ENCODE results near the gene GRAP.
"Not testable (repeated sequence)": the region's sequence is repeated elsewhere in the genome, so short reads cannot be mapped to it uniquely, and the experiment has no call there.

GRAP gene

GRCh38 chr17:19046782-19047375 is at the start of gene GRAP:
Gene GRAP, minus strand, starts transcription at chr17:19046957. Its CDS starts 31 bp downstream, at chr17:19046926.
- H3K27me3 ChIP-seq (ENCODE audit: insufficient read depth, low read length); H4K20me1 ChIP-seq (ENCODE audit: insufficient read depth, low read length); H3K9me2 ChIP-seq (ENCODE audit: low read depth, low read length); H3K79me2 ChIP-seq (ENCODE audit: insufficient read depth, low read length); H3K27ac ChIP-seq (ENCODE audit: low read depth, low read length, poor library complexity, severe bottlenecking); H2AFZ ChIP-seq (ENCODE audit: low read length); H3K9me3 ChIP-seq (ENCODE audit: low read length); H3K36me3 ChIP-seq (ENCODE audit: insufficient read depth, low read length); H3K4me2 ChIP-seq (ENCODE audit: low read length); H3K4me1 ChIP-seq (ENCODE audit: insufficient read depth, low read length, severe bottlenecking); H3F3A ChIP-seq (ENCODE audit: insufficient read depth, low read length): not testable (repeated sequence)
- Histone ChIP-seq H3K9ac (ENCODE audit: low read length) (peak within 1 kb of the TSS; percentile 57; the same call in 1 of the 2 replicates), H3K4me3 (ENCODE audit: low read depth, low read length, poor library complexity, severe bottlenecking) (peak within 1 kb of the TSS; percentile 51)

GRCh38 chr17:19093684-19094438 is 47.1 kb upstream of the GRAP start:
- H3K36me3 ChIP-seq (ENCODE audit: insufficient read depth, low read length); H4K20me1 ChIP-seq (ENCODE audit: insufficient read depth, low read length); H3K4me2 ChIP-seq (ENCODE audit: low read length); H2AFZ ChIP-seq (ENCODE audit: low read length); H3K9ac ChIP-seq (ENCODE audit: low read length); H3K4me3 ChIP-seq (ENCODE audit: low read depth, low read length, poor library complexity, severe bottlenecking); H3K27ac ChIP-seq (ENCODE audit: low read depth, low read length, poor library complexity, severe bottlenecking); H3K27me3 ChIP-seq (ENCODE audit: insufficient read depth, low read length); H3K9me3 ChIP-seq (ENCODE audit: low read length); H3K4me1 ChIP-seq (ENCODE audit: insufficient read depth, low read length, severe bottlenecking); H3K79me2 ChIP-seq (ENCODE audit: insufficient read depth, low read length); H3K9me2 ChIP-seq (ENCODE audit: low read depth, low read length); H3F3A ChIP-seq (ENCODE audit: insufficient read depth, low read length): not testable (repeated sequence)

DNA sequence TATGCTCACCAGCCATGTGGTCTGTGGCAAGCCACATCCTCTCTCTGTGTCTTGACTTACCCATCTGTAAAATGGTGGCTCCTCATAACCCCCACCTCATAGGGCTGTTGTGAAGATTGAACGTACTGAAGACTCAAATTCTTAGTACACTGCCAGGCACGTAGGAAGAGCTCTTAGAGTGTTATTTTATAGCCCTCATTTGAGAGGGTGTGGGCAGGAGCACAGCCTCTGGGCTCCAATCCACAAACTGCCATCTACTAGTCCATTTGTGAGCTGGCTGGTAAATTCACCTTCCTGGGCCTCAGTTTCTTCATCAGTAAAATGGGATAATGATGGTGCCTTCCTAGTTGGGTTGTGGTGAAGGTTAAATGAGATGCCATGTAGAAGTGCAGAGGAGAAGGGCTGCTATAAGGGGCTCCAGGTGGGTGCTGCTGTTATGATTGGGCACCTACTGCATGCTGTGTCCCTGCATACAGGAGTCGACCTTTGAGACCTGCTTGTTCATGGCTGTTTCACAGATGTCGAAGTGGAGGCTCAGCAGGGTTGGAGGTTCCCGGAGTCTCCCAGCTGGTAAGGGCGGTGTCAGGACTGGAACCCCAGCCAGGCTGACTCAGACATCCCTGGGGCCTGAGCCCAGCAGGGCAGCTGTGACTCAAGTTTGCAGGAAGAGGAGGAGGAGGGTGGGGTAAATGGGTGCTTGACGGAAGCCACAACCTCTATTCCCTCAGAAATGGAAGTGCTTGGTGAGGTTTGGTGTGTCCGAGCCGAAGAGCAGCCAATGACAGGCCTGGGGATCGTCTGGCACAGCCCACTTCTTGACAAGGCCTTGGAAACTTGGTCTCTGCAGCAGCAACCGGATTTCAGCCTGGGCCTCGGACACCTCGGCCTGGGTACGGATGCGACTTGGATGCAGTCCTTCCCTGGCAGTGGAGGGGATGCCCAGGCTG is 46.3 kb upstream of the GRAP start:
- not testable (repeated sequence) for H3K36me3 ChIP-seq (ENCODE audit: insufficient read depth, low read length); H3K9me3 ChIP-seq (ENCODE audit: low read length); H2AFZ ChIP-seq (ENCODE audit: low read length); H3K4me2 ChIP-seq (ENCODE audit: low read length); H3K79me2 ChIP-seq (ENCODE audit: insufficient read depth, low read length); H4K20me1 ChIP-seq (ENCODE audit: insufficient read depth, low read length); H3K9ac ChIP-seq (ENCODE audit: low read length); H3F3A ChIP-seq (ENCODE audit: insufficient read depth, low read length); H3K9me2 ChIP-seq (ENCODE audit: low read depth, low read length); H3K27ac ChIP-seq (ENCODE audit: low read depth, low read length, poor library complexity, severe bottlenecking); H3K4me1 ChIP-seq (ENCODE audit: insufficient read depth, low read length, severe bottlenecking); H3K27me3 ChIP-seq (ENCODE audit: insufficient read depth, low read length); H3K4me3 ChIP-seq (ENCODE audit: low read depth, low read length, poor library complexity, severe bottlenecking)

DNA sequence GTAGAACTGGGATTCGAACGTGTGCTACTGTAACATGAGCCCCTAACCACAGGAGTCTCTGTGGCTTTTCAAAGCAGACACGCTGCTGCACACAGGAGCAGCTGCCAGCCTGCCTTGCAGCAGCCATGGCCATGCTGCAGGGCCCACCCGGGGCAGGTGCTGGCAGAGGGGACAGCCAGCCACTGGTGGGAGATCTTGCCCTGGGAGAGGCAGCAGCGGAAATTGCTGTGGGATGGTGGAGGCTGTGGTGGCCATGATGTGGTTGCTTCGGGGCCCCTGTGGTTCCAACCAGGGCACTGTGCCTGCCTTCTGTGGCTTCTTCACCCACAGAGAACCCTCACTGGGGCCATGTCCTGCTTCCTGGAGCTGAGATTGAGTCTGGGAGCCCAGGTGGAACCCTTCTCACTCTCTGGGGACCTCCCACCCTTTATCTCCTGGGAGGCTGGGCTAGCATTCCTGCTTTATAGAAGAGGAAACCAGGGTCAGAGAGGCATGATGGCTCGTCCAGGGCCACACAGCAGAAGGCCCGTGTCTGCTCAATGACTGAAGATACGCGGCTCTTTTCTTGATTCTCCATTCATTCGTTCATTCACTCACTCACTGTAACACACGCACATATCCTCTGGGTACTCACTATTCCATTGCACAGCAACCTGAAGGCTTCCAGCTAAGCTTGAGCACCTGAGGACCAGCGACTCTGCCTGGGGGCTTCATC is 43.5 kb upstream of the GRAP start:
- H4K20me1 ChIP-seq (ENCODE audit: insufficient read depth, low read length) = not testable (repeated sequence)

DNA sequence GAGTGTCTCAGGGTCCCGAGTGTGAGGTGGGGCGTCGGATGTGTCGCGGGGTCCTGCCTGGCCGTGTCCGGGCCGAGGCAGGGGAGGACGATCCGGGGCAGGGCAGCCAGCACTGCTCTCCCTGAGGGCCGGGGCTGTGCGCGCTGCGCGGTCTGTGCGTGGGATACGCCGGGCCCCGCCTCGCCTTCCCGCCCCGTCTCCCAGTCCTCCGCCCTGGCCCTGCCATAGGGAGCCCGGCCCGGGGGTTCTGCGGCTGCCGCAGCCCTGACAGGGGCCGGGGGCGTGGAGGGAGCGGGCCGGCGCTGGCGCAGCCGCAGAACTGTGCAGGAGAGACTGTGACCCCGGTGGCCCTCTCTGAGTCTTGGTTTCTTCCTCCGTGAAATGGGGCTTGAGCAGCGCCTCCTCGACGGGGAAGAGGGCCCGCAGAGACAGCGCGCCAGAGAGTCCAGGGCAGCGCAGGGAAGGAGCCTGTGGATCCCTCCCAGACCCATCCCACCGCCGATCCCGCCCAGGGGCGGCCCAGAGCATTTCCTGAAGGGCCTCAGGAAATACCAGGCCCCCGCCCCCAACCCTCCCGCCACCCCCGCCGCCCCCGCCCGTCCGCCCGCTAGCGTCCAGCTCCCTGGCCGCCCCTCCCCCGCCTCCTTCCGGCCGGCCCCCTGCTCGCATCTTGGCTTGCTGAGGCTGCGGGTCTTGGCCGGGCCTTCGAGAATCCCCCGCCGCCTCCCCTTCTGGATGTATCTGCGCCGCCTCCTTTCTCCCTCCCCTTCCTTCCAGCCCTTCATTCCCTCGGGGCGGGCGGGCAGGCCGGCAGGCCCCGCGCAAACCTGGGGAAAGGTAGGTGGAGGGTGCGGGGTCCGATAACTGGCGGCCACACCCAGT is 42.3 kb upstream of the GRAP start:
- H3K4me2 ChIP-seq (ENCODE audit: low read length); H3K9me3 ChIP-seq (ENCODE audit: low read length); H2AFZ ChIP-seq (ENCODE audit: low read length); H3K4me3 ChIP-seq (ENCODE audit: low read depth, low read length, poor library complexity, severe bottlenecking); H3K27ac ChIP-seq (ENCODE audit: low read depth, low read length, poor library complexity, severe bottlenecking); H4K20me1 ChIP-seq (ENCODE audit: insufficient read depth, low read length); H3K36me3 ChIP-seq (ENCODE audit: insufficient read depth, low read length); H3K9me2 ChIP-seq (ENCODE audit: low read depth, low read length); H3K27me3 ChIP-seq (ENCODE audit: insufficient read depth, low read length); H3K4me1 ChIP-seq (ENCODE audit: insufficient read depth, low read length, severe bottlenecking); H3K9ac ChIP-seq (ENCODE audit: low read length); H3K79me2 ChIP-seq (ENCODE audit: insufficient read depth, low read length); H3F3A ChIP-seq (ENCODE audit: insufficient read depth, low read length): not testable (repeated sequence)

More for the DNA sequence above, 43.5 kb upstream of the GRAP start:
- H3K79me2 ChIP-seq (ENCODE audit: insufficient read depth, low read length); H3K27ac ChIP-seq (ENCODE audit: low read depth, low read length, poor library complexity, severe bottlenecking); H3F3A ChIP-seq (ENCODE audit: insufficient read depth, low read length); H3K4me3 ChIP-seq (ENCODE audit: low read depth, low read length, poor library complexity, severe bottlenecking); H3K9ac ChIP-seq (ENCODE audit: low read length); H3K36me3 ChIP-seq (ENCODE audit: insufficient read depth, low read length); H2AFZ ChIP-seq (ENCODE audit: low read length); H3K9me2 ChIP-seq (ENCODE audit: low read depth, low read length); H3K9me3 ChIP-seq (ENCODE audit: low read length); H3K4me2 ChIP-seq (ENCODE audit: low read length); H3K4me1 ChIP-seq (ENCODE audit: insufficient read depth, low read length, severe bottlenecking); H3K27me3 ChIP-seq (ENCODE audit: insufficient read depth, low read length): not testable (repeated sequence)

DNA sequence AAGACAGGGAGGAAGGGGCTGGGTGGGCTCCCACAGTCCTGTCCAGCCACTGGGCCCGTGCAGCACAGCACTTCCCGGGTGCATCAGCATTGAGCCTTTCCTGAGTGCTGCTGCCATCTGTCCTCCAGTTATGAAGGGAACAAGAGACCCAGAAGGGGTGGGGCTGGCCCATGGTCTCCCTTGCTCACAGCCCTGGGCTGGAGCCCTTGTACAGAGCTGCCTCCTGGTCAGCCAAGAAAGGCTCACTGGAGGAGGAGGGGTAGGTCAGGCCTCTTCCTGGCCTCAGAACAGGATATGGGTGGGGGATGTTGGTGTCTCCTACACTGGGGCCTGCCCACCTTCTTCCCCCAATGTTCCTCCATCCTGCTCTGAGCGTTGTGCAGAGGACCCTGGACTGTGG is 30.6 kb upstream of the GRAP start:
- H3K36me3 ChIP-seq (ENCODE audit: insufficient read depth, low read length); H3K4me3 ChIP-seq (ENCODE audit: low read depth, low read length, poor library complexity, severe bottlenecking); H3K4me1 ChIP-seq (ENCODE audit: insufficient read depth, low read length, severe bottlenecking); H2AFZ ChIP-seq (ENCODE audit: low read length); H3K27ac ChIP-seq (ENCODE audit: low read depth, low read length, poor library complexity, severe bottlenecking); H3K27me3 ChIP-seq (ENCODE audit: insufficient read depth, low read length); H3F3A ChIP-seq (ENCODE audit: insufficient read depth, low read length); H3K79me2 ChIP-seq (ENCODE audit: insufficient read depth, low read length); H3K4me2 ChIP-seq (ENCODE audit: low read length); H3K9me2 ChIP-seq (ENCODE audit: low read depth, low read length); H4K20me1 ChIP-seq (ENCODE audit: insufficient read depth, low read length); H3K9ac ChIP-seq (ENCODE audit: low read length); H3K9me3 ChIP-seq (ENCODE audit: low read length): not testable (repeated sequence)

All from OCI-LY1 (cell line).